ENCODE measurements around the gene AP5S1.
A peak's percentile ranks its signal among the peaks of the same experiment; 100 is the strongest.

DNA sequence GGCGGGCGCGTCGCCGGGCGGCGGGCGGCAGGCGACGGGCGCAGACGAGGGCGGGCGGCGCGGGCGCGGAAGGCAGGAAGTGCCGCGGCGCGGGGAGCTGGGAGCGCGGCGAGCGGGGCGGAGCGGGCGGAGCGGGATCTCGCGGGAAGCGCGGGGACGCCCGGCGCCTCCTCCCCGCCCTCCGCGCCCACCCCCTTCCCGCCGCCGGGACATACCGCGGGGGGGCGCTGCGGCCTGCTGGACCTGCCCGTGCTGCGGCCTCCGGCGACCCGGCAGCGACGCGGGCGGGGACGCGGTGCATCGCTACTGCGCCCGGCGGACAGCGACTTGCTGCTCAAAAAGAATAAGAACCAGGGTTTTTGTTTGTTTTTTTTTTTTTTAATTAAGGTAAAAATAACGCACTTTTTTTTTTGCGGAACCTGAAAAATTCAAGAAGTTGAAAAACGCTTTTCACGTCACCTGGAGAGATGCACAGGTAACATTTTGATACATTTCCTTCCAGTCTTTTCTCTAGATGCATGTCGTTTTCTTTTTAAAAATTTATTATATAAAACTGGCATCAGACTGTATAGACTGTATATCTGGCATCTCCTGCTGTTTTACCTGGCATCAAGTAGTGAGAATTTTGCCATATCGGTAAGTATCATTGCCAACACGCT is 33.6 kb upstream of the AP5S1 start, which contains the start of gene CENPB:
- TF ChIP-seq, protein P1, sequence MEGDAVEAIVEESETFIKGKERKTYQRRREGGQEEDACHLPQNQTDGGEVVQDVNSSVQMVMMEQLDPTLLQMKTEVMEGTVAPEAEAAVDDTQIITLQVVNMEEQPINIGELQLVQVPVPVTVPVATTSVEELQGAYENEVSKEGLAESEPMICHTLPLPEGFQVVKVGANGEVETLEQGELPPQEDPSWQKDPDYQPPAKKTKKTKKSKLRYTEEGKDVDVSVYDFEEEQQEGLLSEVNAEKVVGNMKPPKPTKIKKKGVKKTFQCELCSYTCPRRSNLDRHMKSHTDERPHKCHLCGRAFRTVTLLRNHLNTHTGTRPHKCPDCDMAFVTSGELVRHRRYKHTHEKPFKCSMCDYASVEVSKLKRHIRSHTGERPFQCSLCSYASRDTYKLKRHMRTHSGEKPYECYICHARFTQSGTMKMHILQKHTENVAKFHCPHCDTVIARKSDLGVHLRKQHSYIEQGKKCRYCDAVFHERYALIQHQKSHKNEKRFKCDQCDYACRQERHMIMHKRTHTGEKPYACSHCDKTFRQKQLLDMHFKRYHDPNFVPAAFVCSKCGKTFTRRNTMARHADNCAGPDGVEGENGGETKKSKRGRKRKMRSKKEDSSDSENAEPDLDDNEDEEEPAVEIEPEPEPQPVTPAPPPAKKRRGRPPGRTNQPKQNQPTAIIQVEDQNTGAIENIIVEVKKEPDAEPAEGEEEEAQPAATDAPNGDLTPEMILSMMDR (IDR thresholded peaks at IDR 0.05): peak in 3 of 4 experiments; percentile 79 to 88 (median 86)
- TF ChIP-seq POLR2A (IDR thresholded peaks at IDR 0.05) (no peak), EP300 (IDR thresholded peaks at IDR 0.05) (no peak), POLR2AphosphoS5 (IDR thresholded peaks at IDR 0.05) (no peak)
